HEK293 (cell line): ENCODE measurements around the gene EXD3.

Experiments
- CTCF ChIA-PET: fragments of 350-600 bp; formaldehyde crosslinking; extraction: SDS; loops from one replicate; lab custom pipeline; 2021; ENCODE audit warnings: antibody characterized with exemption; lab: Yijun Ruan, JAX
- POLR2A ChIA-PET: fragments of 300-600 bp; formaldehyde crosslinking; extraction: SDS; loops from one replicate; lab custom pipeline; 2020; ENCODE audit warnings: antibody characterized with exemption, inconsistent platforms; lab: Yijun Ruan, JAX
- H3K27ac ChIP-seq: fragments of 200-500 bp; sonication (Bioruptor generic); 2 replicates; pipeline ENCODE4 v1.5.1; 2014; ENCODE audit warnings: low read depth, low read length, control low read depth, inconsistent platforms; ENCODE audit errors: extremely low read depth
- H3K36me3 ChIP-seq, 2 experiments: fragments of 200-500 bp in 1 of 2; sonication (Bioruptor generic) in 1 of 2; 1 replicate in 1 of 2; 2 replicates in 1 of 2; pipeline ENCODE4 v1.5.1; 2014 to 2017; ENCODE audit warnings: inconsistent platforms in 2 of 2, low read length in 2 of 2; ENCODE audit not compliant: control insufficient read depth in 2 of 2, insufficient read depth in 1 of 2
- H3K4me1 ChIP-seq: fragments of 200-500 bp; sonication (Bioruptor generic); 2 replicates; pipeline ENCODE4 v1.5.1; 2014; ENCODE audit warnings: mild to moderate bottlenecking, low read length, inconsistent platforms; ENCODE audit not compliant: control insufficient read depth, insufficient read depth
- H3K4me3 ChIP-seq: 2 replicates; pipeline ENCODE4 v1.5.1; 2011; ENCODE audit warnings: low read depth, mild to moderate bottlenecking, control low read depth, low read length, moderate library complexity
- H3K9me3 ChIP-seq: fragments of 200-500 bp; sonication (Bioruptor generic); 2 replicates; pipeline ENCODE4 v1.5.1; 2014; ENCODE audit warnings: low read depth, low read length, inconsistent platforms; ENCODE audit not compliant: control insufficient read depth, insufficient read depth
- EGR2 ChIP-seq: fragments of 450-650 bp; formaldehyde crosslinking; IDR thresholded peaks from 2 replicates; pipeline ENCODE4 v1.5.1; 2016; ENCODE audit warnings: low read depth, missing biosample characterization, missing genetic modification characterization
- GLIS1 ChIP-seq: fragments of 450-650 bp; formaldehyde crosslinking; IDR thresholded peaks from 2 replicates; pipeline ENCODE4 v1.5.1; 2016; ENCODE audit warnings: missing biosample characterization, missing genetic modification characterization
- GLIS2 ChIP-seq: fragments of 450-650 bp; formaldehyde crosslinking; IDR thresholded peaks from 2 replicates; pipeline ENCODE4 v1.5.1; 2016; ENCODE audit warnings: missing biosample characterization, missing genetic modification characterization
- IKZF3 ChIP-seq: fragments of 450-650 bp; IDR thresholded peaks from 2 replicates; pipeline ENCODE4 v1.5.0; 2018; ENCODE audit warnings: missing biosample characterization, mild to moderate bottlenecking, missing genetic modification characterization, moderate library complexity
- OSR2 ChIP-seq: fragments of 450-650 bp; formaldehyde crosslinking; IDR thresholded peaks from 2 replicates; pipeline ENCODE4 v1.5.1; 2016; ENCODE audit warnings: missing biosample characterization, missing genetic modification characterization
- SP2 ChIP-seq: fragments of 450-650 bp; formaldehyde crosslinking; IDR thresholded peaks from 2 replicates; pipeline ENCODE4 v1.5.1; 2016; ENCODE audit warnings: missing biosample characterization, missing genetic modification characterization
- ZFHX2 ChIP-seq: fragments of 450-650 bp; formaldehyde crosslinking; conservative IDR thresholded peaks from 2 replicates; pipeline ENCODE4 v1.5.1; 2016; ENCODE audit warnings: missing biosample characterization, missing genetic modification characterization
- ZNF112 ChIP-seq: fragments of 450-650 bp; formaldehyde crosslinking; IDR thresholded peaks from 2 replicates; pipeline ENCODE4 v1.5.0; 2017; ENCODE audit warnings: missing biosample characterization, missing genetic modification characterization
- ZNF140 ChIP-seq: fragments of 450-650 bp; formaldehyde crosslinking; IDR thresholded peaks from 2 replicates; pipeline ENCODE4 v1.5.1; 2016; ENCODE audit warnings: missing biosample characterization, missing genetic modification characterization
- ZNF530 ChIP-seq: fragments of 450-650 bp; formaldehyde crosslinking; IDR thresholded peaks from 2 replicates; pipeline ENCODE4 v1.5.1; 2016; ENCODE audit warnings: low read depth, missing biosample characterization, missing genetic modification characterization
- ZNF544 ChIP-seq: fragments of 450-650 bp; formaldehyde crosslinking; IDR thresholded peaks from 2 replicates; pipeline ENCODE4 v1.5.0; 2017; ENCODE audit warnings: missing biosample characterization, missing genetic modification characterization
- ZNF560 ChIP-seq: fragments of 450-650 bp; formaldehyde crosslinking; IDR thresholded peaks from 2 replicates; pipeline ENCODE4 v1.5.1; 2017; ENCODE audit warnings: missing biosample characterization, missing genetic modification characterization, borderline replicate concordance
- ZNF571 ChIP-seq: fragments of 450-650 bp; formaldehyde crosslinking; IDR thresholded peaks from 2 replicates; pipeline ENCODE4 v1.5.0; 2017; ENCODE audit warnings: missing biosample characterization, missing genetic modification characterization
- ZNF600 ChIP-seq: fragments of 450-650 bp; formaldehyde crosslinking; IDR thresholded peaks from 2 replicates; pipeline ENCODE4 v1.5.1; 2016; ENCODE audit warnings: missing biosample characterization, missing genetic modification characterization
- ZNF610 ChIP-seq: fragments of 450-650 bp; formaldehyde crosslinking; IDR thresholded peaks from 2 replicates; pipeline ENCODE4 v1.5.1; 2016; ENCODE audit warnings: missing biosample characterization, missing genetic modification characterization, borderline replicate concordance
- ZNF626 ChIP-seq: fragments of 450-650 bp; sonication (Bioruptor Pico); formaldehyde crosslinking; IDR thresholded peaks from 2 replicates; pipeline ENCODE4 v1.5.1; 2018; ENCODE audit warnings: missing biosample characterization, missing genetic modification characterization, inconsistent platforms
- ZNF670 ChIP-seq: fragments of 450-650 bp; formaldehyde crosslinking; IDR thresholded peaks from 2 replicates; pipeline ENCODE4 v1.5.1; 2016; ENCODE audit warnings: missing biosample characterization, missing genetic modification characterization, low read depth
- ZNF792 ChIP-seq: fragments of 450-650 bp; formaldehyde crosslinking; IDR thresholded peaks from 2 replicates; pipeline ENCODE4 v1.5.1; 2016; ENCODE audit warnings: missing biosample characterization, missing genetic modification characterization
- ZSCAN30 ChIP-seq: fragments of 450-650 bp; IDR thresholded peaks from 2 replicates; pipeline ENCODE4 v1.5.1; 2018; ENCODE audit warnings: missing biosample characterization, mild to moderate bottlenecking, missing genetic modification characterization, moderate library complexity
- TF ChIP-seq, protein P1 (sequence below): fragments of 450-650 bp; formaldehyde crosslinking; IDR thresholded peaks from 2 replicates; pipeline ENCODE4 v1.5.1; 2016; ENCODE audit warnings: missing biosample characterization, missing genetic modification characterization
- TF ChIP-seq, protein P2 (sequence below): fragments of 450-650 bp; formaldehyde crosslinking; IDR thresholded peaks from 2 replicates; pipeline ENCODE4 v1.5.1; 2016; ENCODE audit warnings: missing biosample characterization, missing genetic modification characterization
- TF ChIP-seq, protein P3 (sequence below): fragments of 450-650 bp; formaldehyde crosslinking; IDR thresholded peaks from 2 replicates; pipeline ENCODE4 v1.5.1; 2016; ENCODE audit warnings: missing biosample characterization, missing genetic modification characterization

The EXD3 gene

DNA sequence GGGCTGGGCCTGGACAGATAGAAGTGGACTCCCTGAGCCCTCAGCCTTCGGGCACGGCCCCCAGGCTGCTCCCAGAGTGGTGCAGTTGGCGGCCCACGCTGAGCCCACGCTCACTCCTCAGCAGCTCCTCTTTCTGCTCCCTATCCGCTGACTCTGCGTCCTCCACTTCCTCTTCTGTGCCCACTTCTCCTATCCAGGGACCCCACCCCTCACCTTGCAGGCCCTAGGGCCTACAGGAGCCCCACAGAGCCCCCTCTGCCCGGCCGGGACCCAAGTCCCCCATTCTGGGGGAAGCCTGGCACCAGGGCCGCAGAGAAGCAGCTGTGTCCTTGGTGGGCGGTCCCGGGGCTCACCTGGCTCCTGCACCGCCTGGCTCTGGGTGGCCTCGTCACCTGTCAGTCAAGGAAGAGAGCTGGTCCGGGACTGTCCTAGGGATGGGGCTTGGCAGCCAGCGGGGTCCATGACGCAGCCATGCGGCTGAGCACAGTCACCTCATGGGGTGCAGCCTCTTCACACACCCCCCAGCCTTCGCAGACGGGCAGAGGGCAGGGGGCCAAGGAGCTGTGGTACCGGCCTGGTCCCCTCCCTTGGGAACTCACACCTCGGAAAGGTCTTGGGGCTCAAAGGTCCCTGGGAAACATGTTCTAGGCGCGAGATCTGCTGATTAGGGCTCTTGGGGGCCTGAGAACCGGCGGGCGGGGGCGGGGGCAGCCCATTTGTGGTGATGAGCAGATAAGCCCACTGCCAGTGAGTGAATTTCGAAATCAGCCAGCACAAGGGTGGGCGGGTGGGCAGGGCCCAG is 115.5 kb downstream of the EXD3 start:
- POLR2A ChIA-PET: interaction anchor here (0.5 to 2.1 kb wide), 3 partner anchors 20 to 167 kb away, joined by 3 to 8 read pairs (median 6); partner anchors contain the start of gene TUBB4B
- no peaks in the 10 kb centered on the region for H3K9me3 ChIP-seq
- H3K4me3 ChIP-seq: no peak overlapping the region
- TF ChIP-seq, protein P1, sequence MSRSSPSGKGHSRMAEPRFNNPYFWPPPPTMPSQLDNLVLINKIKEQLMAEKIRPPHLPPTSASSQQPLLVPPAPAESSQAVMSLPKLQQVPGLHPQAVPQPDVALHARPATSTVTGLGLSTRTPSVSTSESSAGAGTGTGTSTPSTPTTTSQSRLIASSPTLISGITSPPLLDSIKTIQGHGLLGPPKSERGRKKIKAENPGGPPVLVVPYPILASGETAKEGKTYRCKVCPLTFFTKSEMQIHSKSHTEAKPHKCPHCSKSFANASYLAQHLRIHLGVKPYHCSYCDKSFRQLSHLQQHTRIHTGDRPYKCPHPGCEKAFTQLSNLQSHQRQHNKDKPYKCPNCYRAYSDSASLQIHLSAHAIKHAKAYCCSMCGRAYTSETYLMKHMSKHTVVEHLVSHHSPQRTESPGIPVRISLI (tag by site-specific recombination): no peak
- TF ChIP-seq ZFHX2 (tag by site-specific recombination): peak; percentile 54
- 0 out of 2 replicates have a peak, but pooled peaks have one; percentile 22 for TF ChIP-seq SP2 (tag by site-specific recombination)
- TF ChIP-seq EGR2 (tag by site-specific recombination): peak; percentile 50; the same call in 1 of the 2 replicates
- no peak overlapping the region for H3K27ac ChIP-seq
- no peaks in the 10 kb centered on the region for H3K36me3 ChIP-seq
- CTCF ChIA-PET: interaction anchor here (0.6 to 0.7 kb wide), 3 partner anchors 25 to 439 kb away, joined by 3 to 5 read pairs (median 3); no protein-coding TSS in a partner anchor
- peaks cover 4% of the 10 kb centered on the region; the same call in 1 of the 2 replicates for H3K4me1 ChIP-seq

DNA sequence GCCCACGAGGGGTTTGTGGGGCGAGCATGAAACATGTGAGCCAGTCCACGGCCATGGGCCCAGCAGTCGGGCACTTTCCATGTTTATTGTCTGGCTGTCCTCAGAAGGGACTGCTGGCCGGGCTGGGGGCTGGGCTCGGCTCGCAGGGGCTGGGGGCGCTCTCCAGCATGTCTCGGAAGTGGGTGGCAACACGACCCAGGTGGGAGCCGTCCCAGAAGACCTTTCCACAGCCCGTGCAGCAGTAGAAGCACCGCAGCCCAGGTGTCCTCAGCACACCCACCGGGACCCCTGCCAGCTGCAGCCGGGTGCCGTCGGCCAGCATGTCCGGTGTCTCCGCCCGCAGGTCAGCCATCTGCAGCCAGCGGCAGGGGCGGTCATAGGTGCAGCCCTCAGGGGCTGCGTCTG is 116.1 kb downstream of the EXD3 start:
- Histone ChIP-seq H3K4me3 (no peak overlapping the region), H3K36me3 (no peaks in the 10 kb centered on the region), H3K9me3 (no peaks in the 10 kb centered on the region), H3K4me1 (peaks cover 4% of the 10 kb centered on the region; the same call in 1 of the 2 replicates), H3K27ac (no peak overlapping the region)
- TF ChIP-seq ZNF600 (tag by site-specific recombination) (0 out of 2 replicates have a peak, but pooled peaks have one; percentile 30), ZNF571 (tag by site-specific recombination) (no peak)
- POLR2A ChIA-PET: interaction anchor here (0.5 kb wide), 1 partner anchor 20 kb away, joined by 3 read pairs; no protein-coding TSS in a partner anchor
- CTCF ChIA-PET: interaction anchor here (0.6 to 0.7 kb wide), 3 partner anchors 24 to 439 kb away, joined by 3 to 5 read pairs (median 3); no protein-coding TSS in a partner anchor

DNA sequence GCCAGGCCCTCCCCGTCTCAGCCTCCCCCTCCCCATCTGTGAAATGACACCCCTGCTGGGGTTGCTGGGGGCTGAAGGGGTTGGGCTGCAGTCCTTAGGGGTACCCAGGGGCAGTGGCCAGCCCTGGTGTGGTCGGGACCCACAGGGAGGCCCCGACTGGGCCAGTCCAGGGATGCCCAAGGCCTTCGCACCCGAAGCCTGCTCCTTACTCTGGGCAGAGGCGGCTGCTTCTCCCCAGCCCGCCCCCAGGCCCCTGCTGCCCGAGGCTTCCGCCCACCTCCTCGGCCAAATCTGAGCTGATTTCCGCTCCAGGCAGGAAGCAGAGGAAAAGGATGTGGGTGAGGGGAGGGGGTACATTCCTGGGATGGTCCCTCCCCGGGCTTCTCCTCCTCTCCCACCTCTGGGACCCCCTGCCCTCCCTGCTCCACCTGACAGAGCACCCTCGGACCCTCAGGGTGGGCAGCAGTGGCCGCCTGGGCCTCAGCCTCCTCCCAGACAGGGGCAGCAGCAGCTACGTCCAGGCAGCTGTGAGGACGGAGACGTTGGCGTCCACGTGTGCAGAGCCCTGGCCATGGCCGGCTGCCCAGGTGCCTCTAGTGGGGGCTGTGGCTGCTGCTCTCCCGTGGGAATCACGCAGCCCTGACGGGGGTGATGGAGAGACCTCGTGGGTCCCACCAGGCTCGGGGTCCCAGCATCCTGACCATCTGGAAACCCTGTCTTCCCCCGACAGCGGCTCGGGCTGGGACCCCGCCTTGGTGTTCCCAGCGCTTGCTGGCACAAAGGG is 116.7 kb downstream of the EXD3 start:
- CTCF ChIA-PET: no interaction called here
- TF ChIP-seq IKZF3 (tag by site-specific recombination): no peak
- TF ChIP-seq EGR2 (tag by site-specific recombination): peak; percentile 85
- no peak for TF ChIP-seq ZNF140 (tag by site-specific recombination)
- no peak for TF ChIP-seq ZNF530 (tag by site-specific recombination)
- no peak for TF ChIP-seq ZNF544 (tag by site-specific recombination)
- no peak for TF ChIP-seq OSR2 (tag by site-specific recombination)
- no peak for TF ChIP-seq ZNF792 (tag by site-specific recombination)
- TF ChIP-seq ZNF112 (tag by site-specific recombination): no peak
- TF ChIP-seq, protein P2, sequence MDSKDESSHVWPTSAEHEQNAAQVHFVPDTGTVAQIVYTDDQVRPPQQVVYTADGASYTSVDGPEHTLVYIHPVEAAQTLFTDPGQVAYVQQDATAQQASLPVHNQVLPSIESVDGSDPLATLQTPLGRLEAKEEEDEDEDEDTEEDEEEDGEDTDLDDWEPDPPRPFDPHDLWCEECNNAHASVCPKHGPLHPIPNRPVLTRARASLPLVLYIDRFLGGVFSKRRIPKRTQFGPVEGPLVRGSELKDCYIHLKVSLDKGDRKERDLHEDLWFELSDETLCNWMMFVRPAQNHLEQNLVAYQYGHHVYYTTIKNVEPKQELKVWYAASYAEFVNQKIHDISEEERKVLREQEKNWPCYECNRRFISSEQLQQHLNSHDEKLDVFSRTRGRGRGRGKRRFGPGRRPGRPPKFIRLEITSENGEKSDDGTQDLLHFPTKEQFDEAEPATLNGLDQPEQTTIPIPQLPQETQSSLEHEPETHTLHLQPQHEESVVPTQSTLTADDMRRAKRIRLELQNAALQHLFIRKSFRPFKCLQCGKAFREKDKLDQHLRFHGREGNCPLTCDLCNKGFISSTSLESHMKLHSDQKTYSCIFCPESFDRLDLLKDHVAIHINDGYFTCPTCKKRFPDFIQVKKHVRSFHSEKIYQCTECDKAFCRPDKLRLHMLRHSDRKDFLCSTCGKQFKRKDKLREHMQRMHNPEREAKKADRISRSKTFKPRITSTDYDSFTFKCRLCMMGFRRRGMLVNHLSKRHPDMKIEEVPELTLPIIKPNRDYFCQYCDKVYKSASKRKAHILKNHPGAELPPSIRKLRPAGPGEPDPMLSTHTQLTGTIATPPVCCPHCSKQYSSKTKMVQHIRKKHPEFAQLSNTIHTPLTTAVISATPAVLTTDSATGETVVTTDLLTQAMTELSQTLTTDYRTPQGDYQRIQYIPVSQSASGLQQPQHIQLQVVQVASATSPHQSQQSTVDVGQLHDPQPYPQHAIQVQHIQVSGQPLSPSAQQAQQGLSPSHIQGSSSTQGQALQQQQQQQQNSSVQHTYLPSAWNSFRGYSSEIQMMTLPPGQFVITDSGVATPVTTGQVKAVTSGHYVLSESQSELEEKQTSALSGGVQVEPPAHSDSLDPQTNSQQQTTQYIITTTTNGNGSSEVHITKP (tag by site-specific recombination): no peak
- no peak for TF ChIP-seq ZSCAN30 (tag by site-specific recombination)
- TF ChIP-seq ZNF610 (tag by site-specific recombination): no peak
- TF ChIP-seq ZNF626: no peak
- peak; percentile 66; the same call in 1 of the 2 replicates for TF ChIP-seq GLIS2
- peak; percentile 88 for TF ChIP-seq ZFHX2 (tag by site-specific recombination)
- TF ChIP-seq ZNF670 (tag by site-specific recombination): no peak
- 0 out of 2 replicates have a peak, but pooled peaks have one; percentile 13 for TF ChIP-seq GLIS1 (tag by site-specific recombination)
- peak; percentile 30; the same call in 1 of the 2 replicates for TF ChIP-seq SP2 (tag by site-specific recombination)
- TF ChIP-seq ZNF560 (tag by site-specific recombination): no peak
- TF ChIP-seq, protein P3, sequence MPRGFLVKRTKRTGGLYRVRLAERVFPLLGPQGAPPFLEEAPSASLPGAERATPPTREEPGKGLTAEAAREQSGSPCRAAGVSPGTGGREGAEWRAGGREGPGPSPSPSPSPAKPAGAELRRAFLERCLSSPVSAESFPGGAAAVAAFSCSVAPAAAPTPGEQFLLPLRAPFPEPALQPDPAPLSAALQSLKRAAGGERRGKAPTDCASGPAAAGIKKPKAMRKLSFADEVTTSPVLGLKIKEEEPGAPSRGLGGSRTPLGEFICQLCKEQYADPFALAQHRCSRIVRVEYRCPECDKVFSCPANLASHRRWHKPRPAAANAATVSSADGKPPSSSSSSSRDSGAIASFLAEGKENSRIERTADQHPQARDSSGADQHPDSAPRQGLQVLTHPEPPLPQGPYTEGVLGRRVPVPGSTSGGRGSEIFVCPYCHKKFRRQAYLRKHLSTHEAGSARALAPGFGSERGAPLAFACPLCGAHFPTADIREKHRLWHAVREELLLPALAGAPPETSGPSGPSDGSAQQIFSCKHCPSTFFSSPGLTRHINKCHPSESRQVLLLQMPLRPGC (tag by site-specific recombination): no peak

More for the DNA sequence above, 116.7 kb downstream of the EXD3 start:
- Histone ChIP-seq H3K36me3 (no peaks in the 10 kb centered on the region), H3K9me3 (no peaks in the 10 kb centered on the region), H3K4me1 (peaks cover 4% of the 10 kb centered on the region; the same call in 1 of the 2 replicates), H3K4me3 (no peak overlapping the region), H3K27ac (no peak overlapping the region)
- POLR2A ChIA-PET: no interaction called here
